GM21528 (cell line): ENCODE results near the gene ADGRL1.
"Not testable (repeated sequence)": the region's sequence is repeated elsewhere in the genome, so short reads cannot be mapped to it uniquely, and the experiment has no call there.

ENCODE experiments used
- ATAC-seq: cut with Tn5 transposase; IDR thresholded peaks from one replicate; pipeline ENCODE4 v1.9.1; 2021; ENCODE audit warnings: mild to moderate bottlenecking, moderate library complexity; ENCODE audit not compliant: unreplicated experiment, low FRiP score

Gene ADGRL1

DNA sequence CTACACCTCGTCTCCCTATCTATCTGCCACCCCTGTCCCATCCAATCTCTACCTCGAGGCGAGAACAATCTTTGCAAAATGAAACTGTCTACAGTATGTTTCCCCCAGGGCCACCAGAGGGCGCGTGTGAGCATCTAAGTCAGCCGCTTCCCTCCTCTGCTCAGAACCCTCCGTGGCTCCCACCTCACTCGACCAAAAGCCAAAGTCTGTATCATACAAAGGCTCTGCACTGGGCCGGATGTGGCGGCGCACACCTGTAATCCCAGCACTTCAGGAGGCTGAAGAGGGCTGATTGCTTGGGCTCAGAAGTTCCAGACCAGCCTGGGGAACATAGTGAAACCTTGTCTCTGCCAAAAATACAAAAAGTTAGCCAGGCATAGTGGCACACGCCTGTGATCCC, 9.9 kb downstream of the ADGRL1 start:
- not testable (repeated sequence) for ATAC-seq

DNA sequence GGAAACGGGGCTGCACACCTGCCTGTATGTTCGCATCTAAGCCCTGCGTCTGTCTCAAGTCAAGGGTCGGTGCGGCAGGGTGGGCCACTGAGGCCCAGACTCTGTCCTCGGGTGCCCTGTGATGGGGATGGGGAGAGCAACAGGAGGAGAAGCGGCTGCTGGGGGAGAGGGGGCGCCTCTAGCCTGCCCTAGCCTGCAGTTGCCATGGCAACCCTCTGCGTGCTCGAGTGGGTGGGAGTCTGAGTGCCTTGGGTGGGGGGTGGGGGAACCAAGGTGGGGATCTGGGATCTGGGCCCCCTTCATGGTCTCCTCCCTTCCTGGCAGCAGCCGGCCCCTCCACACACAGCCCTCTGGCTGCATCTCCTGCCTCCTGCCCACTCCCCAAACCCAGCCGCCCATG, 10.8 kb downstream of the ADGRL1 start:
- ATAC-seq: not testable (repeated sequence)

DNA sequence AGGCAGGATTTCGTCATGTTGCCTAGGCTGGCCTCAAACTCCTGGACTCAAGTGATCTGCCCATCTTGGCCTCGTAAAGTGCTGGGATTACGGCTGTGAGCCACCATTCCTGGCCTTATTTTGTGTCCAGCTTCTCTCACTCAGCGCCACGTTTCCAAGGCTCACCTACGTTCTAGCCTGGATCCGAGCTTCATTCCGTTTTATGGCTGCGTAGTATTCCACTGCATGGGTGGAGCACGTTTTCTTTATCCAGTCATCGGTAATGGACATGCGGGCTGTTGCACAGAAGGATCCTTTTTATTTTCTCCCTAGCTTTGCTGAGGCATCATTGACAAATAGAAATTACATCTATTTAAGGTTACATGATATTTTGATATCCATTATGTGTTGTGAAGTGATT, 16.6 kb downstream of the ADGRL1 start:
- ATAC-seq: no peak

DNA sequence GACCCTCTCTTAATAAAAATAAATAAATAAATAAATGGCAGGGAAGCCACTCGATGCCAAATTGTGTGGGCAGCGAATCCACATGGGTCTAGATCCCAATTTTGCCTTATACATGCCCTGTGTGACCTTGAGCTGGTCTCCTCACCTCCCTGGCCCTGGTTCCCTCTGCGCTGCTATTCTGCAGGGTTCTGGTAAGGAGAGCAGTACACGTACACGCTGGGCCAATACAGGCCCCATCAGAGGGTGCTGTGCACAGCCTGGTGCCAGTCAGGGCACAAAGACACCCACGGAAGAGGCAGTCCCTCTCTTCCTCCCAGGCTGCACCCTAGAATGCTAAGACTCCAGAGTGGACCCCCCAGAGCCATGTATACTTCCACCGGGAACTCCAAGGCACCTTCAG, 17.9 kb downstream of the ADGRL1 start:
- not testable (repeated sequence) for ATAC-seq

DNA sequence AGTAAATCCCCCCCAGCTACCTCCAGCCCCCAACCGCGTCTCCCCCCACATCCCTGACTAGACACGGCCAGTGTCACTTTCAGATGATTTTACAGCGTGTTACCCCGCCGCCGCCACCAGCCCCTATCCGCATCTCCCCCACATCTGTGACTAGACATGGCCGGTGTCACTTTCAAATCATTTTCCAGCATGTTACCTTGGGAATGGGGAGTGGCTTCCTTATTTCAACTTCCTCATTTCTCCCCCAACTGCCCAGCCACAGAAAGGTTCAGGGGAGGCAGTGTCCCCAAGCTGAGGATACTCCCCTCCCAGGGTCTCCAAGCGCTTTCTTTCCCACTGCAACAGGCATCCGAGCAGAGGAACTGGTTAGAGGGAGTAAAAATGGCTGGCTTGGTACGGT, 18.4 kb downstream of the ADGRL1 start:
- no peak for ATAC-seq

DNA sequence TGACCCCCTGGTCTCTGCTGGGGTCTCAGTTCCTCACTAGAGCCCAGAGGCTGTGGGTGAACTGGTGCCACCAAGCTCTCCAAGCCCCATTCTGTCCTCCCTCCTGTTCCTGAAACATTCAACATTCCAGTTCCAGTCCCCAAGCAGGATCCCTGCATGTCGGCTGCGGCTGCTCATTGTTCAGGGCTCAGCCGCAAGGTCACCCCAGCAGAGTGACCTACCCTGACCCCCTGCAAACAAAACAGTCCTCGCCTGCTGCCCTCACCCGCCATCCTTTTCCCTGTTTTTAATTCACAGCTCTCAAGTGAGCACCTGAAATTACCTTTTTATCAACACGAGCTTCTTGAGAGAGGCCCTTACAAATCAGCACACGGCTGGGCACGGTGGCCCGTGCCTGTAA, 19.3 kb downstream of the ADGRL1 start:
- ATAC-seq: not testable (repeated sequence)

DNA sequence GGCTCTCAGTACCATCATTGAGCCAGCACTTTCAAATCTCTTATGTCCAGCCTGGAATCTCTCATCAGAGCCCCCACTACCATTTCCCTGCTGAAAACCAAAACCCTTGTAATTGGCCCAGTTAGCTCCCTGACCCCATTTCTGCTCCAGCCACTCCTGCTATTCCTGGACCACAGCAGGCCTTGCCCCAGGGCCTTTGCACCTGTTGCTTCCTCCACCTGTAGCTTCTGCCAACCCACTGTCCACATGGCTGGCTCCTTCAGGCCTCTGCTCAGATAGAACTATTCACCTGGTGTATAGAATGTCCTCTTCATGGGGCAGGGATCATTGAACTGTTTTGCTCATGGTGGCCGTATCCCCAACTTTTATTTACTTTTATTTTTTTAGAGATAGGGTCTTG, 20.3 kb downstream of the ADGRL1 start:
- ATAC-seq: not testable (repeated sequence)

DNA sequence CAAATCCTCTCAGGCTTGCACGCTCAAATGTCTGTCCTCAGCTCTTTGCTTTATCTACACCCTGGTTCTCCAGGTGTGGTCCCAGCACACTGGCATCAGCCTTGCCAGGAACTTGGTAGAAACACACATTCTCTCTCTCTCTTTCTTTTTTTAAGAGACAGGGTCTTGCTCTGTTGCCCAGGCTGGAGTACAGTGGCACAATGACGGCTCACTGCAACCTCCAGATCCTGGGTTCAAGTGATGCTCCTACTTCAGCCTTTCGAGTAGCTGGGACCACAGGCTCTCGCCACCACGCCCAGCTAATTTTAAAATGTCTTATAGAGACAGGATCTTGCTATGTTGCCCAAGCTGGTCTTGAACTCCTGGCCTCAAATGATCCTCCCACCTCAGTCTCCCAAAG, 20.8 kb downstream of the ADGRL1 start:
- no peak for ATAC-seq

DNA sequence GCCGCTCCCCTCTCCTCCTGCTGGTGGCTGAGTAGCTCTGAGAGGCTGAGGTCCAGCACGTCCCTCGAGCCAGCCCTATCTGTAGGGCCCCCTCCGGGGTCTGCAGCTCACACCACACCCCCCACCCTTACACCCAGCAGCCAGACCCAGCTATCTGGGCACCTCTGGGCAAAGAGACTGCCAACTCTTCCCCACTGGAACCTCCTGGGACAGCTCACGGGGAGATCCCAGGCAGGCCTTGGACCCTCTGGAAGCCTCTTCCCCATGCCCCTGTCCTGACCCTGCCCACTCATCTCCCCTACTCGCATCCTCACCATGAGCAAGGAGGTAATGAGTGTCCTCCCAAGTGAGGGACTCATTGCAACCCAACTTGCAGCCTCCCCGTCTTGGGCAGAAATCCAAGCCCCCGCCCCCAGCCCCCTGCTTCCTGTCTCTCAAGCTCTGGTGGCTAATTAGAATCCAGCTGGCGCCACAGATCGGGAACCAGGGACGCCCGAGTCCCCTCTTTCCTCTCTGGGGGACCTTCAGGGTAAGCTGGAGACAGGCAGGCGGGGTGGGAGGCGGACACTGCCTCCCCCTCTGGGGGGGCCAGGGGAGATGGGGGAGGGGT, 22.1 kb downstream of the ADGRL1 start:
- ATAC-seq: no peak

DNA sequence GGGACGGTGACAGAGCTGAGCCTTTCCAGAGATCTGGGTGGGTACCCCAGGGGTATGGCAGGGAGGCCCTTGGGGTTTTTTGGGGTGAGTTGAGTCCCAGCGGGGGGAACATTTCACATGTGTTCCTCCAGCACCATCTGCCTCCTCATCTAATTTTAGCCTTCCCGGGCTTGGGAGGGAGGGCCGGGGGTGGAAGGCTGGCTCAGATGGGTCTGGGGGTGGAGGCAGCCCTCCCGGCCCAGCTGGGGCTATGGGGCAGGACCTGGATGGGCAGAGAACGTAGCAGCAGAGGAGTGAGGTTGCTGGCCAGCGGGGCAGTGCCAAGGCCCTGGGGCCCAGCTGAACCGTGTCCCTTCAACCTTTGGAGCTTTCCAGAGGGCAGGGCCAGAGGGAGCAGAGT, 23.5 kb downstream of the ADGRL1 start:
- no peak for ATAC-seq

DNA sequence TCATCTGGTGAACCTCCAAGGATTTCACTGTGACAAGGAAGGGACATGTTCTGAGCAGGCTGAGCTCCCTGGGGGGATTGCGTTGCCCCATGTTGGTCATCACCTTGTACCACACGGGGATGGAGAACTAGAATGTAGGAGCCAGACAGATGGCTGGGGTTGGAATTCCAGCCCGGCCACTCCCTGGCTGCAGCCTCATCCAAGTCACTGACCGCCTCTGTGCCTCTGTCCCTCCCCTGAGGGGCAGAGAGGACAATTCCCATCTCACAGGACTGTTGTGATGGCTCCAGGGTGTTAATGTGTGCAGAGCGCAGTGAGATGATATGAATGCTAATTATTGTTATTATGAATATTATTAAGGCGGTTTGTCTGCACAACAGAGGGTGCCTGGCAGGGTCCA, 24.1 kb downstream of the ADGRL1 start:
- ATAC-seq: no peak

DNA sequence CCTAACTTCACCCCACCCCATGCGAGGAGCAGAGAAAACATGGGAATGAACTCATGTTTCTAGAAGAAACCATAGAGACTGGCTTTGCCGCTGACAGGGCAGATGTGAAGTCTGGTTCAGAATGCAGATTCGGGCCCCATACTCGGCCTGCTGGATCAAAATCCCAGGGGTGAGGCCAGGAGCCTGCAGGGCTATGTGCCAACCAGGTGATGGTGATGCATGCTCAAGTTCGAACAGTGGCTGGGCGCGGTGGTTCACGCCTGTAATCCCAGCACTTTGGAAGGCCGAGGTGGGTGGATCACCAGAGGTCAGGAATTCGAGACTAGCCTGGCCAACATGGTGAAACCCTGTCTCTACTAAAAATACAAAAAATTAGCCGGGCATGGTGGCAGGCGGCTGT, 24.8 kb downstream of the ADGRL1 start:
- ATAC-seq: not testable (repeated sequence)

DNA sequence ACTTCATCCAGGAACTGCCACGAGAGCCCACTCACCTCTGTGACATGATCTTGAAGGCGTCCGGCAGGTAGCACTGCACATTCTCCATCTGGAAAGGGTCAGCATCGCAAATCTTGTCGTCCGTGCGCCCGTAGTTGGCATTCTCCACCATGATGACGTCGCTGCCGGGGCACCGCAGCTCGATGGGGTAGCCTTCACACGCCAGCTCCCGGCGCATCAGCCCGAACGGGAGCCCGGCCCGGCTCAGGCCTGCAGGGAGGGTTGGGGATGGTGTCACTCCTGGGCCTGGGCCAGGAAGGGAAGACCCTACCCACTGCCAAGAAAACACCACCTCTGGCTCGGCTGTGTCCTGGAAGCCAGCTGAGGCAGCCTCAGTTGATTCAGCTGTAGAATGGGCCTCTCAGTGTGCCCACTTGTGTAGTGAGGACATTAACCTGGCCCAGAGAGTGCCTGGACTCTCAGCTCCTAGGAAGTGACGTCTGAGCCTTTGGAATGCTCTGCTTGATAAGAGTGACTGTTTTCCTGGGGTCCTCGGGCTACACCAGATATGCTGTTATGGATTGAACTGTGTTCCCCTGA, 28.4 kb downstream of the ADGRL1 start:
- ATAC-seq: no peak

DNA sequence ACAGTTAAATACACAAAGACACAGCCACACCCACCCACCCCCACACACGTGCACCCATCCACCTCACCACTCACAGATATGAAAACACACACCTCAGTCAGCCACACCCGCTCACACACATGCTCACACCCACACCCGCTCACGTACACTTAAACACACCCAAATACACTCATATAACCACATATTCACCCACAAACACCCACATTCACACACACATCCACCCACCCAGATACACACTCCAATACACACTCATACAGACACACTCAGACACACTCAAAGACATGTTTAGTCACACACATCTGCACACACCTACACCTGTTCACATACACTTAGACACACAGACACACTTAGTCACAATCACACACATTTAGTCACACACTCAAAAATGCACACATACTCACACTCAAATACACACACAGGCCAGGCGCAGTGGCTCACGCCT, 30.6 kb downstream of the ADGRL1 start:
- ATAC-seq: no peak

DNA sequence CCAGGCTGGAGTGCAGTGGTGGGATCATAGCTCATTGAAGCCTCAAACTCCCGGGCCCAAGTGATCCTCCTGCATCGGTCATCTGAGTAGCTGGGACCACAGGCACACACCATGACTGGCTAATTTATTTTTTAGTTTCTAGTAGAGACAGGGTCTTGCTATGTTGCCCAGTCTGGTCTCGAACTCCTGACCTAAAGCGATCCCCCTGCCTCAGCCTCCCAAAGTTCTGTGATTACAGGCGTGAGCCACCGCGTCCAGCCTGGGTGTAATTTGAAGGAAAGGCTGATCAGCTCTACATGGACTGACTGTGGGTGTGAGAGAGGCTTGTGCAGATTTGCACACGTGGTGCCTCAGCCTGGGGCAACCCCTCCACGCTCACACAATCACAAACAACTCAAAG, 31.1 kb downstream of the ADGRL1 start:
- no peak for ATAC-seq

DNA sequence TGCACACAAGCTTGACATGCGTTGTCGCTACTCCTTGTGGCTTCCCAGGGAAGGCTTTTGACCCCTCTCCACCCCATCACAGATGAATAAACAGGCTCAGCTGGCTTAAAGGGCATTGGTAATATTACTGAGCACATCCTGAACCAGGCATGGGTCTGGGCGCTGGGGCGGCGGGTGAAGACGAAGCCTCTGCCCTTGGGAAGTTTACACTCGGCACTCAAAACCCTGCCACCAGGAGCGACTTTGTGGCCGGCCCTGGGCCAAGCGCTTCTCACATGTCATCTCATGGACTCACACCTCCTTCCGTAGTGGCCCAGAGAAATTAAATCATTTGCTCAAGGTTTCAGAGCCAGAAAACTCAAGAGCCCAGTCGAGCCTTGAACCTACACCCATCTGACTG, 37.0 kb downstream of the ADGRL1 start:
- no peak for ATAC-seq

DNA sequence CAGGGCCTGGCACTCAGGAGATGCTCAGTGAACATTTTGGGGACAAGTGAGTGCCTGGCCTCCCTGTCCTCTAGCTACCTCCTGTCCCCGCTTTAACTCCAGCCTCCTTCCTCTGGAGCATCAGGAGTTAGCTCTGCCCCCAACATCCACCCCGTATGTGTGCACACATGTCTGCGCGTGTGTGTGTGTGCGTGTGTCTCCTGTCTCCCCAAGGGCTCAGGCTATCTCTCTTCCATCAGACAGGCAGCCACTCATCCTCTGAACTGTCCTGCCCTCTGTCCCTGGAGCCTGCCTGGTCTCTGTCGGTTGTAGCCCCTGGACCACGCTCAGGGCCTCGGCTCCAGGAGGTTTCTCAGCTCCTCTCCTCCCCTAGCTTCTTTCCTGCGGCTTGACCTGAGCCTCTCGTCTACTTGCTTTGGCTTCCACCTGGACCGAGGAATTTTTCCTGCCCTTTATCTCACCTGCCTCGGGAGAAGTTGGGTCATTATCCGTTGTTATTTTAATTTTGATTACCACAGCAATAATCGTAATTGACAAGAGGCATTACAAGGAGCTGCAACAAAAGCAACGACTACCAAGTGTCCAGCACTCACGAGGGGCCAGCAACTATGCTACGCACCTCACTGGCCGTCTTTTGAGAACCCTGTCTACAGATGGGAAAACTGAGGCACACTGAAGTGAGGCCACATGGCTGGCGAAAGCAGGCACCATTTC, 37.6 kb downstream of the ADGRL1 start:
- ATAC-seq: no peak

DNA sequence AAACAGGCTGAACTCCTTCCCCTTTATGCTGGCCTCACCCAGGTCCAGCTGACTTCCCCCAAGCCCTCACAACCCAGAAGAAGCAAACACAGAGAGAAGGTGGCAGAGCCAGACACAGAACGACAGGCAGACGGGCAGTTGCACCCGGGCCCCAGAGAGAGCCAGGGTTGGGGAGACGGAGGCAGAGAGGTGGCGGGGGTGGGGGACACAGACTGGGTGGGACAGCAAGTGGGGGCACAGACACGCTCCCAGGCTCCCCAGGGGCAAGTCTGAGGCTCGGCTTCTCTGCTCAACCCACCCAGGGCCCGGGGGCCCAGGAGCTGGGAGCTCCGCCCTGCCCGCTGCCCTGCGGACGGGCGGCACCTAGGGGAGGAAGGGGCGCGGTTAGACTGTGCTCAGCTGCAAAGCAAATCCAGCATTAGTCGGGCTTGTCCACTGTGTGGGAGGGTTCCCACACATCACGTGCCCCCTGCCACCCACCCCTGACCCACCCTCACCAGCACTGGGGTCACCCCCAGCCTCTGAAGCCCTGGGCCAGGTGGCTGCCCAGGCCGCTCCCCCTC, 38.3 kb downstream of the ADGRL1 start:
- no peak for ATAC-seq

DNA sequence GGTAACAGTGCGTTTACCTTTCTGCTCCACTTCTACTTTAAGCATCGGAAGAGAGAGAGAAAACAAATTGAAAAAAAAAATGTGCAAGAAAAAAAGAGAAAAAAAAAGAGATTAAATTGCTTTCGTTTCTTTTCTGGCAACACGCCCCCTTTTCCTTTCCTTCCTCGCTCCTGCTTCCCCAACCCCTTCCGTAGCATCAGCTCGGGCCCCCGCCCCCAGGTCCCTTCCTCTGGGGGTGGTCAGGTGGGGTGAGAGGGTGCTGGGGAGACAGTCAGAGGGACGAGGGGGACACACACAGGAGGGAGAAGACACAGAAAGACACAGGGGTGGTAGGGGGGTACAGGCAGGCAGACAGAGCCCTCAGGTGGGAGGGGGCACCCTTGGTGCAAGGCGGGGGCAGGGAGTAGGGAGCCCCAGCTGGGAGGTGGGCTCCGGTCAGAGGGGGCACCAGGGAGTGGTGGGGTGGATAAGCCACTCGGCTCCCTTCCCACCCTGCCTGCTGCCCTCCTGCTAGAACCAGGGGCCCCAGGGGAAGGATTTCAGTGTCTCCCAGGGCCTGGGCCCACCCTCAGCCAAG, 38.9 kb downstream of the ADGRL1 start:
- ATAC-seq: no peak

DNA sequence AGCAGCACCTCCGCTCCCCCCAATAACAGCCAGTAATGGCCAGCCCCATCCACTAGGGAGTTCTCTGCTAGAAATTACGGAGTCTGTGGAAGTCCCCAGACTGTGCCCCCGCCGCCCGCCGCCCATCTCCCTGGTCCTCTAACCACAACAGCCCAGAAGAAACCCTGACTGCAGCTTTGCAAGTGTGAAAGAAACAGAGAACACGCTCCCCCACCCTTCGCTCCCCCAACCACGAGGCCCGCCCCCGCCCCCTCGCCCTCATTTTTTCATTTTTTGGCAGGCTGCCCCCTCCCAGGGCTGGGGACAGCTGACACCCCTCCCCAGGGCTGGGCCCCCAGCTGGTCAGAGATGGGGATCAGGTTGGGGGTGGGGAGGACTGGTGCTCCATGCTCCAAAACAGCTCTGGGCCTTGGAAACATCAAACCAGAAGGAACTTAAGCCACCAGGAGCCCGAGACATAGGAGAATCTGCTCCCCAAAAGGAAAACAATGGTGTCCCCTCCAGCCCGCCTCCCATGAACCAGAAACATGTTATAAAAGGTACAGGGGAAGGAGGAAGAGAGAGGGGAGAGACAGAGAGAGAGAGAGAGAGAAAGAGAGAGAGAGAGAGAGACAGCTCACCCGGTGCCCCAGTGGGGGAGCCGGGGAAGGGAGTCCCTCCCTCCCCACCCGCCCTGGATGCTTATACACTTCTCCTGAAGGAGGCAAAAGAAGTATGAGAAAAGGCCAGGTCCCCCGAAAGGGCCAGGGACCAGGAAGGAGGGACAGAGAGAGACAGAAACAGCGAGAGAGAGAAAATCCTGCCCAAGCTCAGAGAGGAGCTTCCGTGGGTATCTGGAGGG, 39.8 kb downstream of the ADGRL1 start:
- no peak for ATAC-seq
